NCI-H1436 (cell line): ENCODE measurements around the gene SGCG.

ENCODE experiments used
- DNase-seq: peaks from one replicate; lab custom pipeline; 2025; lab: John Stamatoyannopoulos, UW

Gene SGCG

DNA sequence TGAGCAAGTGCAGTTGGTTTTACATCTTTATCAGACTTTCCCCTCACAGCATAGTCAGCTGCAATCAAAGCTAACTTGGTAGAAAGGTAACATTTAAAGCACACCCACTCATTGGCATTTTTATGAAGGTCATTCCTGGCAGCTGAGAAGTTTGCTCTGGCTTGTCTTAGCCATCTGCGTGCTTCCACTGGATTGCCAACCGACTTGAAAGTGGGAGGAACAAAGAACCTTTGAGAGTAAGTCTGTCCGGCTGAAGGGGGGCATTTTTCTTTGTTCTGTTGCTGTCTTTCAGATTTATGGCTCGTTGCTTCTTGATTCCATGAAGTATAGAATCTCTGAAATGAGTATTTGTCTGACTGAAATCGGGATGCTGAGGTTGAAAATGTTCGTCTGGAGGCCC is 149.6 kb downstream of the SGCG start:
- DNase-seq: no peak

DNA sequence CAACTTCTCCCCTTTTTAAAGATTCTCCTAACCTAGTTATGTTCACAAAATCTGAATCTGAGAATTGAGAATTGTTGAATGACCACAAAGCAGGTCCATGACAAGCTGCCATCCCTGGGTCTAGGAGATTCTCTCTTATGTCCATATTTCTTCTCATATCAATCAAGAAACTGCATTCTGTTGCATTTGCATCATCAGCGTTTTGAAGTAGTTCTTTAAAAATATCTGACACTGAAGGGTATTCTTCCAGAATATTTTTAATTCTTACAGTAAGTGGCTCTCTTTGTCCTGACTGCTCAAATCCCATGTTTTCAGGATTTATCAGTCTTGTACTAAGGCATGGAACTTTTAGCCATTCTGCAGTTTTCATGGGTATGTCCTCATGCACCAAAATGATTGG is 158.4 kb downstream of the SGCG start:
- no peak for DNase-seq

DNA sequence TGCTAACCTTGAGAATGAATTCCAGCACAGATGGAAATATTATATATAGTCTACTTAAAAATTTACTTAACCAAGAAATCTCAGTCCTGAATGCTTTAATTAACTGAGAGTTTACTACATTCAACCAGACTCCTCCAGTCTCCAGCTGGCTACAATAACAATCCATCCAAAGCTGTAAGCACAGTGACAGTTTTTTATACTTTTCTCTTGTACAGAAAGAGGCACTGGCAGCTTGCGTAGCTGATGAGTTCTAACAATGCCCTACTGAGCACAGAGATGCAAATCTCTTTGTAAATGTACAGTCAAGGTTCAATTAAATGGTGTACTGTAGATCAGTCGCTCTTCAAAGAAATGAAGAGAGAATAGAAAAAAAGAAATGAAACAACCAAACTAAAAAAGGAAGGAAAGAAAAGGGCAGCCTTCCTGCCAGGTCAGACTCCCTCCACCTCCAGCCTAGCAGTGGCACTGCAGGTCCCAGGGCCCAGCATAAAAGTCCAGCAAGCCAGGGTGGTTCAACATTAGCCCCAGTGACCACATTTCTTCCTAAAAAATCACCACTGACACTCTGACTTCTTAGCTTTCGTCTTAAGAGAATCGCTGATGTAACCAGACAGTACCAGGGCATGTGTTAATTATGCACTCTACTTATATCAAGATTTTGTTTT is 164.3 kb downstream of the SGCG start:
- DNase-seq: no peak

DNA sequence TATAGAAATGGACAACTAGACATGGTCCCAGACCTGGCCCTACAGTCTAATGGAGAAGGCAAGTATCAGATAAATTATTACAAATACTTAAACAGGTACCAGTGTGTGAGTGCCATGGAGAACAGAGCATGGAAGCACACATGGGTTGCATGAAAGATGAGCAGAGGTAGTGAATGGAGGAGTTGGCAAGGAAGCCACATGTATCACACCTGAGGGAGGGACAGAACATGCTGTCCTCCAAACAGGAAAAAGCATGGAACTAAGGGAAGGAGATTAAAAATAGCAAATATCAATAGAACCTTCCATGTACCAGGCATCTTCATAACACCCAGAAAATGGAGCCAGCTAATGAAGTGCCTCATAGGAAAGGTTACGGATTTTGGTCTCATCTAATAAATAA is 166.8 kb downstream of the SGCG start:
- no peak for DNase-seq

DNA sequence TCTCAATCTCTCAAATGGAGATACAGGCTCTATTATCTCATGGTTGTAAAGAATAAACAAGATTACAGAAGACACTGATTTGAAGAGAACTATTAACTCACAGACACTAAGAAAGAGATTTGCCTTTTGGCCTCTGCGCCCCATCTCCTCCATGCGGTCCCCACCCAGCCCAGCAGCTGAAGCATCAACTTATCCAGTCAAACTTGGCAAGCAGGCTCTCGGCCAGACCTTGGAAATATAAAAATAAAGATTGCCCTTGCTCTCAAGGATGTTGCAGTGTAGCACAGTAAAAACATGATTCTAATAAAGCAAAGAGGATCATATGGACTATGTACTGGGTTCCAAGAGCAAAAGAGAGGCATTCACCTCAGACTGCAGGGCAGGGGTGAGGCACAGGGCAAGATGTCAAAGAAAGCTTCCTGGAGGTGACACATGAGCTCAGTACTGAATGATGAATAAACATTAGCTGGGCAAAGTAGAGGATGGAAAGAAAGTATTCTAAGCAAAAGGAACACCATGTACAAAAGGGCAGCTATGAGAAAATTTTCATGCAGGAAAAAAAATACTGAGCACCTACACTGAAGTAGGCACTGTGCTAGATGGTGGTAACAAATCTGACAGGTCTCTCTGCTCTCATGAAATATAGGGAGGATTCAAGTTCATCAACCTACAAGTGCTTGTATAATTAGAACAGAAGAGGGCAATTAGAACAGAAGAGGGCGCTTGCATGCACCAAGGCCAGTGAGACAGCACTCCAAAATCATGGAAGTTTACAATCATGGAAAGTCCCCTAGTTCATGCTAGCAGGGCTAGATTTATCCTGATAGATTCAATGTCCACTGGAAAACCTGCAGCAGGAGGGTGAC is 167.7 kb downstream of the SGCG start:
- no peak for DNase-seq

DNA sequence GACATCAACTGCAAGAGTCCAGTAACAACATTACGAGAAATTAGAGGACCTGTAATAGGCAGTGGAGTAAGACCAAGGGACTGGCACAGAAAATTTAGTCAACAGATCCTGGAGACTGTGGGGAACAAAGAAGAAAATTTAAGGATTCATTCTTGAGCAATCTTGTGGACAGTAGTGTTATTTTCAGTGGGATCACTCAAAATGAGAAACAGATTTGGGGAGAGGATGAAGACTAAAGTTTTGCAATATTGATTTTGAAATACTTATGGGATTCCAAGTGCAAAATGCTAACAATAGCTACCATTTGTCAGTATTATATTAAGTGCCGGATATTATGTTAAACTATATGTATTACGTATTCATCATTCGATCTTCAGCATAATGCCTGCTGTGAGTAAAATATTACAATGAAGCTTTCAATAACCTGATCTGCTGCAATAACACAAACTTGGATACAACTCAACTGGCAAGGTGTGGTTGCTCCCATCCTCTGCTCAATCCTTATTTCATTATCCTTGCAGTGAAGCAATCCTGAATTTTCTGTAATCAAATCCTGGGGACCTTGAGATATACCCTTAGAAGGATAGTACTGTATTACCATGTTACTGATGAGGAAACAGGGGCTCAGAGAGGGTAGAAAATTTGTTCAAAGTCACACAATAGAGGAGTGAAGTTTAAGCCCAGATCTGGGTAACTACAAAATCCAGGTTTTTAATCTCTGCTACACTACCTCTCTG is 168.6 kb downstream of the SGCG start:
- DNase-seq: no peak

DNA sequence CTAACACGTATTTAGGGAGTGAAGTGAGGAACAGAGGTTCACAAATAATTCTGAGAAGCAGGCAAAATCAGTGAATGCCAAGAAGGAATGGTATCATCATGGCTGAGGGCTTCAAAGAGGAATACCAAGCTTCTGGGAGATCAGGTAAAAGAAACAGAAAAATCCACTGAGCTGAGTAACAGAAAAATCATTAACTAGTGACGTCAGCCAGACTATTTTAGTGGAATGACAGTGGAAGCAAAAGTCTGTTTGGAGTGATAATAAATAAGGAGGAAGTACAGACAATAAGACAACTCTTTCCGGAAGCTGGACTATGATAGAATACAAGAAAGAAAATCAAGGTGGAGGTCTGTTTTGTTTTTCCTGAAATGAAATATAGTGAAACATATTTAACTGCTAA is 169.2 kb downstream of the SGCG start:
- no peak for DNase-seq

DNA sequence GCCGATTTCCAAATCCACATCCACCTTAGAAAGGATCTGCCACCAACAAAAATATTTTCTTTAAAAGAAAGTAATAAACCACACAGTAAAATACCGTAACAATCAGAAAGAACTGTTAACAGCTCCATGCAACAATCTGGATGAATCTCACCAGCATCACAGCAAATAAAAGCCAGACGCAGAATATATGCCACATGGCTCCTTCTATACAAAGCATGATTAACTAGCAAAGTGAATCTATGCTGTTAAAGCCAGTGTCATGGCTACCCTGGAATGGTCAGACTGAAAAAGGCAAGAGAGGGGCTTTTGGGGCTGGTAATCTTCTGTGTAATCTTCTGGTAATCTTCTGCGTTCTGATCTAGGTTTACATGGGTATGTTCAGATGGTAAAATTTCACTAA is 171.4 kb downstream of the SGCG start:
- DNase-seq: no peak

DNA sequence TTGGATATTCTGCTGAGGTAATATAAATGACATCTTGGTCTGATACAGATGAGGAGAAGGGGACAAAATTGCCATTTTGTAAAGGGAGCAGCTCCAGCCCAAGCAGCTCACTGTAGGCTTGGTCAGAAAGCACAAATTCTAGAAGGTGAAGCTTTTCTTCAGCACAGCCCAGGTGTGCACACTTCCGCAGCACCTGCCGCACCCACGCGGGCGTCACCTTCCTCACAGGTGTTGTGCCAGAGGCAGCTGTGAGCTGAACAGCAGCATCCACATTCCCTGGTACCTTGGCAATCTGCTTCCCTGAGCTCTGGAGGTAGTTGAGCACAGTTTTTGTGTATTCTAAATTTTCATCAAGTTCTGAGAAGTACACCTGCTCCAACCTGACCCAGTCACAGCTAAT is 173.7 kb downstream of the SGCG start:
- no peak for DNase-seq

DNA sequence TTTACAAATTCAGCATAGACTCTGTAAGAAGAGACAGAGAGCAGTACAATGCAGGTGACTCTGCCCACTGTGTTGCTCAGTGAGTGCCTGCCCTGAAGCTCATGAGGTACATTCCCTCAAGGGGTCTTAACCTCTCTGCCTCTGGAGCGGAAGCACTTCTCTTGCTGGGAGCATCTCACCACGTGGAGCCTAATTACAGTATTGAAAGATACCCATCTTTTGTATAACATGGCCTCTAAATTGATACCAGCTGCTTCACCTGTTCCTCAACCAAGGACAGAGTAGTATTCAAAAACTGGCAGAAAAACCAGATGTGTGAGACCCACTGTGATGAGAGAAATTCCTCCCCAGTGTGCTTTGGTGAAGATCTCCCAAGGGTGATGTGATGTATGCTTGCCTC is 175.6 kb downstream of the SGCG start:
- DNase-seq: no peak

DNA sequence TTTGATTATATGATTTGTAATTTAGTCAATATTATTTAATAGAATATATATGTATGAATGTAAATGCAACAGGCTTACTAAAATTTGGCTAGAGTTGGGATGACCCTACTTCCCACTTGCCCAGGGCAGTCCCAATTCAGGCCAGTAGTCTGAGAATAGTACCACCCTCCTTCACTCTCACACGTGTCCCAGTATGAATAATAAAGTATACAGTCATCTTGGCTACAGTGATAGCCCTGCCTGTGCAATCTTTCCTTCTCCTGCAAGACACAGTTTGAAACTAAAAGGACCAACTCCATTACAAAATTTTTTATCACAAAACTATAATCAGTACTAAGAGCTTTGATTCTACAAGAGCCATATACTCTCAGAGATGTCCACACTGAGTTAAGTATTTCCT is 176.6 kb downstream of the SGCG start:
- no peak for DNase-seq

DNA sequence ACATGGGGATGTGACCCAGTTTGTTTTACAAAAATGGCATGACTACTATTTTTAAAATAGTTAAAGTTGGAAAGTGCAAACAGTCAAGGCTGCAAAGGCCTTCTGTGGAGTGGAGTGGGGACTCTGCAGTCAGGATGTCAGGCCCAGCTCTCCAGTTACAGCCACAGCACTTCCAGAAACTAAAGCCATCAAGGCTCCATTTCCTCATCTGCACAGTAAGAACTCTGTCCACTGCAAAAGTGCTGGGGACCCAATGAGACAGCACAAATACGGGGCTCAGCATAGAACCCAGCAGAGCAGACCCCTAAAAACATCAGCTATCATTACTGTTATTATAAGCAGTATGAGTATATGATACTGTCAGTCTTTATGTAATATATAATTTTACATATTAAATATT is 179.1 kb downstream of the SGCG start:
- no peak for DNase-seq

DNA sequence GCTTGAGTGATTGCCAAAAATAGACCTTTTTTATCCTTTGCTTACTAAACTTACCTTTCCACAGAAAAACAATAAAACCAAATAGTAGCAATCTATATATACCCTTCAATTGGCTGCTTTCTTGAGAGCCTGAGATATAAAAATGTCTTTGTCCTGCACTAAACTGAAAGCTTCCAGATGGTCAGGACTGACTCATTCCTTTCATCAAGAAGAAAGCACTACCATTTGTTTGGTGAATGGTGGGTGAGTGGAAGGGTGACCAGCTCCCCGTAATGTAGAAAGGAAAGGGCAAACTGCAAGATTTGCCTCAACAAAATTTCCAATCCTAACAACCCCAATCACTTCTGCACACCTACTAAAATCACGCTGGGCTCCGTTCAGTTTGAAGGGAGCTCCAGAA is 184.9 kb downstream of the SGCG start:
- no peak for DNase-seq

DNA sequence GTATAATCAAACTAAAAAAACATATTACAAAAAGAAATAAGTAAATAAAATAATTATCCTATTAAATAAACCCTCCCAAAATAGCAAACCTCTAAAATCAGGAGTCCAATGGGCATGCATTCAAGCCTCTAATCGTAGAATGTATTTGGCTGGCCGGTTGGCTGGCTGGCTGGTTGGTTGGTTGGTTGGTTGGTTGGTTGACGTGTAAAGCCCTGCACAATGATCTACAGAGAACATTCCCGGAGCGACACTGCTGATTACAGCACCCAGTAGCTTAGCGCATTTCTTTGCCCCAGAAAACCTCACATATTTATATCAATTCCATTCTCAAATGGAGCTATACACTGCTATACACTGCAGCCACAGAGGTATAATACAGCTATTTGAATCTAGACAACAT is 187.1 kb downstream of the SGCG start:
- no peak for DNase-seq

DNA sequence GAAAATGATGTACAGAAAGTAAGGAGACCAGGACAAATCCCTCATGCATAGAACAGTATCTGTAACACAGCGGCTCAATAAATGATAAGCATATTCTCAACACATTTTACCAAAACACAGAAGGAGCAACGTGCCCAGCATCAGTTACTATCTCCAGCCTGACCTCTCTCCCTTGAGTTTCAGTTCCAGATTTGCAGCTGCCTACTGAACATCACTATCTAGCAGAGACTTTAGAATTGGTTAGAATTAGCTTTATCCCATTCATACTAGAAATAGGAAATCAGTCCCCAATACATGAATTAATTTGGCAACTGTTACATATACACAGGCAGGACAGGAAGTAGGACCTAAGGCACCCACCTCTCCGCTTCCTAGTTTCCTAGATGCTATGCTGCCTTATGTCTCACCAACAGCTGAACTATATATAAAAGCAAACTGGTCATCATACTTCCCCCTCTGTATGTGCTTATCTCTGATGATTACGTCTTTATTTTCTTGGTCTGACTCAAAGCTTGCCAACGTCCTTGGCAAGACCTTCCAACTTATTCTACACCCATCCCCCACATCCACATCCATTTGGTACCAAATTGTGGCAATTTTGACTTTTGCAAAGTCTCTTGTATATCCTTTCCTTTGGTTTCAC is 191.6 kb downstream of the SGCG start:
- no peak for DNase-seq
